ENCODE data around the gene PANX1.

- TF ChIP-seq RELA (IDR thresholded peaks at IDR 0.05; ENCODE audit: borderline replicate concordance, partially characterized antibody) (no peak), CTCF (IDR thresholded peaks at IDR 0.05 in 2 of 3, conservative IDR thresholded peaks at IDR 0.05 in 1 of 3; ENCODE audit: control insufficient read depth in 2 of 3, extremely low read depth in 1 of 3, insufficient read depth in 1 of 3, low read depth in 3 of 3, low read length in 3 of 3) (no peak), RCOR1 (conservative IDR thresholded peaks at IDR 0.05; ENCODE audit: low read depth, low read length) (no peak), USF2 (IDR thresholded peaks at IDR 0.05; ENCODE audit: borderline replicate concordance, low read depth, low read length) (no peak)
Measured at GRCh38 chr11:94151903-94152677, 23.4 kb downstream of the PANX1 start.
